ENCODE data around the gene ROGDI.

The ROGDI gene

GRCh38 chr16:4814542-4815173 lies 12.2 kb upstream of the ROGDI start:
- DNase-seq (ENCODE audit: extremely low read depth, low read depth) = no peak
- H3K4me3 ChIP-seq (replicated peaks; ENCODE audit: low read depth, low read length) = no peak overlapping the region
- TF ChIP-seq CTCF (IDR thresholded peaks at IDR 0.05; ENCODE audit: low read depth, low read length, missing control alignments) = no peak

GRCh38 chr16:4814046-4814445 lies 11.6 kb upstream of the ROGDI start:
- H3K4me3 ChIP-seq (replicated peaks; ENCODE audit: low read depth, low read length) = no peak overlapping the region
- DNase-seq (ENCODE audit: extremely low read depth, low read depth) = no peak
- TF ChIP-seq CTCF (IDR thresholded peaks at IDR 0.05; ENCODE audit: low read depth, low read length, missing control alignments) = no peak

- DNase-seq (ENCODE audit: extremely low read depth, low read depth) = no peak
- no peak overlapping the region for H3K4me3 ChIP-seq (replicated peaks; ENCODE audit: low read depth, low read length)
- no peak for TF ChIP-seq CTCF (IDR thresholded peaks at IDR 0.05; ENCODE audit: low read depth, low read length, missing control alignments)
Measured at GRCh38 chr16:4813251-4814003, 11.0 kb upstream of the ROGDI start.

GRCh38 chr16:4811773-4812172 lies 9.3 kb upstream of the ROGDI start:
- no peak for DNase-seq (ENCODE audit: extremely low read depth, low read depth)
- no peak for TF ChIP-seq CTCF (IDR thresholded peaks at IDR 0.05; ENCODE audit: low read depth, low read length, missing control alignments)
- no peak overlapping the region for H3K4me3 ChIP-seq (replicated peaks; ENCODE audit: low read depth, low read length)

- DNase-seq (ENCODE audit: extremely low read depth, low read depth) = no peak
- TF ChIP-seq CTCF (IDR thresholded peaks at IDR 0.05; ENCODE audit: low read depth, low read length, missing control alignments) = no peak
- no peak overlapping the region for H3K4me3 ChIP-seq (replicated peaks; ENCODE audit: low read depth, low read length)
Measured at GRCh38 chr16:4811242-4811641, 8.8 kb upstream of the ROGDI start.

- DNase-seq (ENCODE audit: extremely low read depth, low read depth) = no peak
- no peak overlapping the region for H3K4me3 ChIP-seq (replicated peaks; ENCODE audit: low read depth, low read length)
- TF ChIP-seq CTCF (IDR thresholded peaks at IDR 0.05; ENCODE audit: low read depth, low read length, missing control alignments) = no peak
Measured at GRCh38 chr16:4806280-4806679, 3.8 kb upstream of the ROGDI start.
